Renal cortical epithelial cell (primary cell): ENCODE data around the gene SDC3. TPM values are rescaled to one million over a fixed set of nuclear protein-coding genes. Genes with fewer than 3 reads are reported as not detected.

Experiments
- DNase-seq: peaks from one replicate; pipeline ENCODE4 v3.0.0-alpha.2; 2011; ENCODE audit warnings: low read depth
- total RNA-seq: library from RNA; depleted of rRNA; stranded (reverse); fragments of >200 nt; gene quantifications from 2 replicates; pipeline ENCODE4 v1.2.3, GENCODE V29; 2014

Gene SDC3
- total RNA-seq, 1 donor from 2014 or later, result 56.7 TPM

GRCh38 chr1:30904191-30904961 lies 4.2 kb downstream of the SDC3 start:
- DNase-seq, result no peak

GRCh38 chr1:30903343-30904034 lies 5.1 kb downstream of the SDC3 start:
- DNase-seq, result no peak

- no peak for DNase-seq
Measured at GRCh38 chr1:30902593-30903290, 5.8 kb downstream of the SDC3 start.

- DNase-seq, result no peak
Measured at GRCh38 chr1:30901798-30902581, 6.6 kb downstream of the SDC3 start.

DNA sequence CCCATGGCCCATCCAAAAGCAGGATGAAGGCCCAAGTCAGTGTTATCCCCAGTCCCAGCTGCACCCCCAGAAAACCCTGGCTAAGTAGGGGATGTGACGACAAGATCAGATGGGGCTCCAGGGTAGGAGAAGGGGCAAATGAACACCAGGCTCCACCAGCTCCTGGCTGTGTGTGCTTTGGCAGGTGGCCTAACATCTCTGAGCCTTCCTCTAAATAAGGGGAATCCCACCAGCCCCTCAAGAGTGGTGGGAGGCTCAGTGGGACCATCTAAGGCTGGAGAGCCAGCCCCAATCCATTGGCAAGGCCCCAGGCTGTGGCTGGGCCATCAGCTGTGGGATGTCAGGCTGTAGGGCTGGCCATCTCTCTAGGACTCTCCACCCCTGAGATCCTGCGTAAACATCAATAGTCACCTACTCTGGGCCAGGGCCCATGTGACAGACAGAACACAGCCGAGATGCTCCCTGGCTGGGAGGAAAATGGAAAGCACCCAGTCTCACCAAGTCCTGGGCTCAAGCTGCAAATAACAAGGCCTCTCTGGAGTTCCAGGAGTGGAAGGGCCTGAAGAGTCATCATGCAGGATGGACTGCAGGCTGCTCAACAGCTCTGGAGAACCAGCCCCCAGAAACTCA lies 7.5 kb downstream of the SDC3 start:
- DNase-seq, result no peak

- DNase-seq, result no peak
Measured at GRCh38 chr1:30900486-30900885, 8.1 kb downstream of the SDC3 start.

GRCh38 chr1:30899577-30900389 lies 8.8 kb downstream of the SDC3 start:
- DNase-seq, result no peak

DNA sequence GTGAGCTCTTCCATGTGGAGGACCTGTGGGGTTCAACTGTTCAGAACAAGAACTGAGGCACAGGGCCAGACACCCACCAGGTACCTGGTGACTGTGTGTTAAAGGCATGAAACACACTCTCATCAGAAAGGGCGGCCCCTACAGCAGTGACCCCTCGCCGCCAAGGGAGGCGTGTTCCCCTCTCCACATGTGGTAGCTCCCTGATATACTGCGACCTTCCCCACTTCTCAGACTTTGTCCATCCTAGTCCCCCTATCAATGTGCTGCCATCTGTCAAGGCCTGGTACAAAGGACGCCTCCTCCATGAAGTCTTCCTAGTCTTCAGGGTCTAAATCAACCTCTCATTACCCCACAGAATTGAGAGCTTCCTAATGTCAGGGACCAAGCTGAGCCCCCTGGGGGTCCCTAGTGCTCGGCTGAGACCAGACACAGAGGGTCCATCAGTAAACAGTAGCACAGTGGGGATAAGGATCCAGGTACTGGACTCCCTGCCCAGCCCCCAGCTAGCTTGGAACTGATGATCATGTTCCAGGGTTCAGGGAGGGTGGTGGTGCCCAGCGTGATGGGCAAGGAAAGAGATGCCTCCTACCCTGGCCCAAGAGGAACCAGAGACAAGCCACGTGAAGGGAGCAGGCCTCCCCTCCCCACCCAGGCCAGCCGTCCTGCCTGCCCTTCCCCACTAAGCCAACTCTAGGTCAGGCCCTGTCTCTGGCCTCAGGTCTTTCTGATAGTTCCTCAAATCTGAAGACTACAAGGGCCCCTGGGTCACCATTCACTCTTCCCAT lies 10.3 kb downstream of the SDC3 start:
- no peak for DNase-seq

GRCh38 chr1:30896905-30897304 lies 11.7 kb downstream of the SDC3 start:
- DNase-seq, result no peak

DNA sequence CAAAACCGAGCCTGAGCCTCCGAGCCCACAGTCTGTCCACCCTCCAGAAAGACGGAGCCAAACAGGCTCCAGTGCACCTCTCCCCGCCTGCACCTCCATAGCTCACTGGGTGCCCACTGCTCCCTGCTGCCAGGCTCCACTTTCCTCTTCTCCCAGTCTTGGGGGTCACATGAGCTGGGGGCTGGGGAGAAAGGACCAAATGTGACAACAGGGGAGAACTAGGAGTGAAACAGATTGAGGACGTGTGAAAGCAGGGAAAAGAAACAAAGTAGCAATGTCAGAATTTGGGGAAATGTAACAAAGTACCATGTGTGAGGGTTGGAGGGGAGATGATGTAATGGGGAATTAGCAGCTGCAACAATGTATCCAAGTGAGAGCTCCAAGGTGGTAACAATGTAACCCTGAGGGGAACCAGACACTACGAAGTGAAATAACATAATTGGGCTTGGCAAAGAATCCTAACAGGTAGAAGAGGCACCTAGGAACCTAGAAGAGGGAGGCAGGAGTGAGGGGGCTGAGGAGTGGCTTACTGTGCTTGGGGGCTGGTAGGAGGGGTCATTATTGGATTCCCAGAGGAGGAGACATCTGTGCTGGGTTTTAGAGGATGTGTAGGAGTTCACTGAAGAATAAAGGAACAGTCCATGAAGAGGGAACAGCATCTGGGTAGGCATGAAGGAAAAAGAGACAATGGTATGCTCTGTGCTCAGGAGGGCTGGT lies 12.5 kb downstream of the SDC3 start:
- DNase-seq, result no peak

DNA sequence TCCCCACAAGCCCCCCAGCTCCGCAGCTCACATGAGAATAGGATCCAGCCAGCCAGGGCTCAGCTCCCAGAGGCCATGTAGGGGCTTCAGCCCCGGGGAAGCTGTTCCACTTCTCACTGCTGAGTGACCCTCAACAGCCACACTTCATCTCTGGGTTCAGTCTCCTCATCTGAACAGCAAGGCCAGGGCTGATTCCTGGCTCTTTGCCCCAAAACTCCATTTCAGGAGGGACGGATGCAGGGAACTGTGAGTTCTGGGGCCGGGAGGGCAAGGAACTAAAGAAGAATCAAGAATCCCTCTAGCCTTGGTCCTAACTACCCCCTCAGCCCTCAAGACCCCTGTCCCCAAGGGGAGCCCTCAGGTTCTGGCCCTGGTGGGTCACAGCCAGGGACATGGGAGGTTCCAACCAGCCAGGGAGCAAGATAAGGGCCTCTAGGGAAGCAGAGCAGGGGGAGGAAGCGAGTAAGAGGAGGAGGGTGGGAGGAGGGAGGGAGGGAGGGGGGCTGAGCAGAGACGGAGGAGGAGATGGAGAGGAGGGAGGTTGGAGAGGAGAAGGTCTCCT lies 13.1 kb downstream of the SDC3 start:
- DNase-seq, result no peak

DNA sequence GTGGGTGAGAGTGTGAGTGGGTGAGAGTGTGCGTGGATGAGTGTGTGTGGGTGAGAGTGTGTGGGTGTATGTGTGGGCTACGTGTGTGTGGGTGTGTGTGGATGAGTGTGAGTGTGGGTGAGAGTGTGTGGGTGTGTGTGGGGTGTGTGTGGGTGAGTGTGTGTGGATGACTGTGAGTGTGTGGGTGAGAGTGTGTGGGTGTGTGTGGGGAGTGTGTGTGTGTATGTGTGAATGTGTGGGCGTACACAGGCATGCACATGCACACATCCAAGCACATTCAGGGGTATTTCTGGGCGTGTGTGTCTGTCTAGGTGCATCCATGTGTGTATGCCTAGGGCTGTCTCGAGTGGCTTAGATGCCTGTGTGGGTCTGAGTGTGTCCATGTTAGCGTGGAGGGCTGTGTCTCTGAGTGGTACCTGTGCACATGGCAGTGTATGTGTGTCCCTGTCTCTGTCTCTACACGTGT lies 14.0 kb downstream of the SDC3 start:
- DNase-seq, result no peak

- DNase-seq, result no peak
Measured at GRCh38 chr1:30893776-30894507, 14.6 kb downstream of the SDC3 start.

DNA sequence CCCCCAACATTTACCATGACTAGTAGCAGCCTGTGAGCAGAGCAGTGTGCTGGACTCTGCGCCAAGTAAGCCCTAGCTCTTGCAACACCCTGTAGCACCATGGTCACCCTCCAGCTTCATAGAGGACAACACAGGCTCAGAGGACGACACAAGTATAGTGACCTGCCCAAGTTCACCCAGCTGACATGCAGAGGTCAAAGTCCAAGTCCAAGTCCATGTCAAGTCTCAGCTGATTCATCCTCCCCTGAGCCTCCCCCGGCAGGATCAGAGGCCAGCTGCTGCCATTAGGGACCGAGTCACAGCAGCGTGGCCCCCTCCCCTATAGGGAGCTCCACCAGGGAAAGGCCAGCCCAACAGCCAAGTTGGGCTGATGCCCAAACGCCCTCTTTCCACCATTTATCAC lies 15.9 kb downstream of the SDC3 start:
- no peak for DNase-seq

- no peak for DNase-seq
Measured at GRCh38 chr1:30891227-30891552, 17.4 kb downstream of the SDC3 start.

DNA sequence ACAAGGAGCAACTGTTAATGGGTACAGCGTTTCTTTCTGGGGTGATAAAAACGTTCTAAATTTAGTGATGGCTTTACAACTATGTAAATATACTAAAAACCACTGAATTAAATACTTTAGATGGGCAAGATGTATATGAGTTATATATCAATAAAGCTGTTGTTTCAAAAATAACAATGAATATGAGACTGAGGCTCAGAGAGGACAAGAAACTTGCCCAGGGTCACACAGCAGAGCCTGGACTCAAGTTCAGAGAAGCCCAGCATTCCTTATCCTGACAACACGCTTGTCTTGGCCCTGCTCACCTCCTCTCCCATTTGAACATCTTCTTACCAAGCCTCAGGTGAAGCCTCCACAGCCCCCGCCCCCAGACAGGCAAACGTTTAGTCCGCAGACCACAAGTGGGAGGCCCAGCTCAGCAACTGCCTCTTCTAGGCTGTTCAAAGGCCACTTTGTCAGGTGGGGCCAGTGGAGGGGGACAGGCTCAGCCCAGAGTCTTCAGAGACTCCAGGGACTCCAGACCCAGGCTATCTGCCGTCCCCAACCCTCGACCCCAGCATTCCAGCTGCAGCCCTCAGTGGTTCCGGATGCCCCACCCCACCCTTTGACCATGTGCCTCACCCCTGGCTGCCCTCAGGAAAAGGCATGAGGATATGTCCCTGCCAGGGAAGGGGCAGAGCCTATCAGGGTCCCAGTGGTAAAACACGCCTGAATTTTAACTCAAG lies 17.9 kb downstream of the SDC3 start:
- no peak for DNase-seq

DNA sequence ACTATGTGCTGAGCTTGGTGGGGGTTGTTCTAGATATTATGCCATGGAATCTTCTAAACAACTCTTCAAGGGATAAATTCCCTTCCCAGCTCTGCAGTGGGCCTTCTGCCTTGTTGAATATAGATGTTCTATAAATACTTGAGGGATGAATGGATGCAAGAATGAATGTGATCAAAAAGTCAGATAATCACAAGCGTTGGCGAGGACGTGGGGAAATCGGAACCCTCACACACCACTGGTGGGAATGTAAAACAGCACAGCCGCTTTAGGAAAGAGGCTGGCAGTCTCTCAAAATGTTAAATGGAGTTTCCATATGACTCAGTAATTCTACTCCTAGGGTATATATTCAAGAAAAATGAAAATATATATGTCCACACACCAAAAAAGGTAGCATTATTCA lies 19.0 kb downstream of the SDC3 start:
- DNase-seq, result no peak

DNA sequence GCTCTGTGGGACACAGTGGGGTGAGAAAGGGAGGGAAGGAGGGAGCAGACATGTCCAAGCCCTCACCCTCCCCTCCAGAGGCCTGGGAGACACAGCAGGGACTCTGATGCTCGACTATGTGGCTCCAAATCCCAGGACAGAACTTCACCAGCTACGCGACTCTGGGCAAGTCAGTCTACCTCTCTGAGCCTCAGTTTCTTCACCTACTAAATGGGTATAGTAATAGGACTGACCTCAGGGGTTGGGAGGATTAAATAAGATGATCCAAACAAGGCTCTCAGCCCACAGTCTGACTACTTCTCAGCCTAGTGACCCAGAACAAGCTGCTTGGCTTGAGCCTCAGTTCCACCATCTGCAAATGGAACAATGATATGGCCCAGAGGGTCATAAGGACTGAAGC lies 19.6 kb downstream of the SDC3 start:
- DNase-seq, result no peak
